Measurements from ENCODE around the gene LEP.

The LEP gene

DNA sequence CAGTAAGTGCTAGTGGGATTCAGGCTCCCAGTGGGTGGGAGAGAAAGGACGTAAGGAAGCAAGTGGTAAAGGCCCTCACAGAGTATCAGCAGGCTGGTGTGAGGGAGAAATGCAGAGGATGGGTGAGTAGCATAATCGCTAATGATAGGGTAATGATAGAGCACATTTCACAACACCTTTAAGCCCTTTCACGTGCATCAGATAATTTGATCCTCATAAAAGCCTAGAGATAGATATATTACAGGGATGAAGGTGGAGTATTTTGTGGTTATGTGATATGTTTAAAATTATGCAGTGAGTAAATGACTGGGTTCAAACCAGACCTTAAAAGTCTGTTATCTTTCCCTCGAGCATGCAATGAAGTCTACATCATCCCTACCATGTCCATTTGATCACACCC is 10.3 kb downstream of the LEP start:
- DNase-seq, result no peak

- DNase-seq, result no peak
Observed at GRCh38 chr7:128253701-128254100, 12.6 kb downstream of the LEP start.

- DNase-seq, result no peak
Observed at GRCh38 chr7:128254470-128254869, 13.4 kb downstream of the LEP start.

- no peak for DNase-seq
Observed at GRCh38 chr7:128255271-128255670, 14.2 kb downstream of the LEP start.

DNA sequence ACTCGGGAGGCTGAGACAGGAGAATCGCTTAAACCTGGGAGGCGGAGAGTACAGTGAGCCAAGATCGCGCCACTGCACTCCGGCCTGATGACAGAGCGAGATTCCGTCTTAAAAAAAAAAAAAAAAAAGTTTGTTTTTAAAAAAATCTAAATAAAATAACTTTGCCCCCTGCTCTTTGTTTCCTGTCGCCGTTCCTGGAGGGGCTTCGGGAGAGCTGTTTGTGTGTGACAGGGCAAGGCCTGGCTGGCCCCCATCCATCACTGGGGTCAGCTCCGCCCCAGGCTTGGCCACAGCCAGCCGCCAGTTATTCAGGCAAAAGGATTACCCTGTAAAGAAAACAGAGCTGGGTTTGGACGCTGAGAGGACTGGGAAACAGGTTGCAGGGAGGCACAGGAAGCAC is 16.4 kb downstream of the LEP start:
- no peak for DNase-seq

DNA sequence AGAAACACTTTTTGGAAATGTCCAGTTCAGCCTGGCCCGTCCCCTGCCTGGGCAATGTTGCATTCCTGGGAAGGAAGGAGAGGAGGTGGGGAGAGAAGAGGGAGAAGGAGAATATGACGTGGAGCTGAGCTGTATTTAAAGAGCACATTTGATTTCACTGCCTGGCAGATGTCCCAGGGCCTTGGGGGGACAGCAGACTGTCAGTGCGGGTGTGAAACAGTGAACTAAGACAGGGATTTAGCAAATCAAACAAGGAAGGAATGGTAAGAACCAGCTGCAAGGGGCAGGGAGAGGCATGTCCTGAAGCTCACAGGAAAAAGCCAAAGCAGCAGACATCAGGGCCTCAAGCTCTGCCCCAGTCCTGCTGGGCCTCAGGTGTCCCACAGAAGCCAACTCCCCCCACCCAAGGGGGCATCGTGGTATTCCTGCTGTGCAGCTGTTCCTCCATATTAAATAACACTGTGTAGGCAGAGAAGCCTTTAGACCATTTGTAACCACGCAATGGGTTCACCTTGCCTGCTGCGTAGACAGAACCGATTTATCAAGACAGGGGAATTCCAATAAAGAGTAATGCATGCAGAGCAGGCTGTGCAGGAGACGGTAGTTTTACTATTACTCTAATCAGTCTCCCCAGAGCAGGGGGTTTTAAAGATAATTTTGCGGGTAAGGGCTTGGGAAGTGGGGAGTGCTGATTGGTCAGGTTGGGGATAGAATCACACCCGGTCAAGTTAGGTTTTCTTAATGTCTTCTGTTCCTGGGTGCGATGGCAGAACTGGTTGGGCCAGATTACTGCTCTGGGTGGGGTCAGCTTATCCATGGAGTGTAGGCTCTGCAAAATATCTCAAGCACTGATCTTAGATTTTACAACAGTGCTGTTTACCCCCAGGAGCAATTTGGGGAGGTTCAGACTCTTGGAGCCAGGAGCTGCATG is 18.3 kb downstream of the LEP start:
- DNase-seq, result no peak

DNA sequence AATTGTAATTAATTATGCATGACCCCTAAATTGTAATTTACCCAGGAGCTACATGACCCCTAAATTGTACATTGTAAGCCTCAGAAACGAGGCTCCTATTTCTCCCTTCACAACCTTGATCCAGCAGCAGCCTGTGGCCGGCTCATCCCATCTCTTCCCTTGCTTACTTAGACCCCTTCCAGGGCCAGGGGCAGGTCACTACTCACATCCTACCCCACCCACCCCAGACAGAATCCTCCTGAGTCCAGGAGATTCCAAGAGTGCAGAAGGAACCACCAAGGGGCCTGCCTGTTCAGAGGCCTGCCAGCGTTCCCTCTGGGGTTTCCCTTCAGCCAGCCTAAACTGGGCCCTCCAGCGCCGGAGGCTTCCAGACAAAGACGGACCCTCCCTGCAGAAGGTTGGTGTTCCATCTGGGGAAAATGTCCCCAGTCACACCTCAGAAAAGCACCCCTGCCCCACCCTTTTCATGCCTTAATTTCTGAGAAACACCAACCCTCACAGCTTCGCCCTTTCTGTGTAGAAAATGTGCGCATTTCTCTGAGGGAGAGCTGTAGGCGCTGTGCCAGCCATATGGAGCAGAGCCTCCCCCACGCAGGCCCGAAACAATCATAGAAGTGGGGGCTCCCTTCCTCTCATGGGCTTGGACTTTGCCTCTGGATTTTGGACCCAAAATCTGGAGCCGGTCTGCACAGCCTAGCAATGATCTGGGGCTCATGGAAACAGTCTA is 19.2 kb downstream of the LEP start:
- DNase-seq, result no peak

GRCh38 chr7:128262273-128263028 is 21.4 kb downstream of the LEP start:
- no peak for DNase-seq

- DNase-seq, result no peak
Observed at GRCh38 chr7:128263420-128263819, 22.3 kb downstream of the LEP start.

GRCh38 chr7:128264477-128264876 is 23.4 kb downstream of the LEP start:
- no peak for DNase-seq

DNA sequence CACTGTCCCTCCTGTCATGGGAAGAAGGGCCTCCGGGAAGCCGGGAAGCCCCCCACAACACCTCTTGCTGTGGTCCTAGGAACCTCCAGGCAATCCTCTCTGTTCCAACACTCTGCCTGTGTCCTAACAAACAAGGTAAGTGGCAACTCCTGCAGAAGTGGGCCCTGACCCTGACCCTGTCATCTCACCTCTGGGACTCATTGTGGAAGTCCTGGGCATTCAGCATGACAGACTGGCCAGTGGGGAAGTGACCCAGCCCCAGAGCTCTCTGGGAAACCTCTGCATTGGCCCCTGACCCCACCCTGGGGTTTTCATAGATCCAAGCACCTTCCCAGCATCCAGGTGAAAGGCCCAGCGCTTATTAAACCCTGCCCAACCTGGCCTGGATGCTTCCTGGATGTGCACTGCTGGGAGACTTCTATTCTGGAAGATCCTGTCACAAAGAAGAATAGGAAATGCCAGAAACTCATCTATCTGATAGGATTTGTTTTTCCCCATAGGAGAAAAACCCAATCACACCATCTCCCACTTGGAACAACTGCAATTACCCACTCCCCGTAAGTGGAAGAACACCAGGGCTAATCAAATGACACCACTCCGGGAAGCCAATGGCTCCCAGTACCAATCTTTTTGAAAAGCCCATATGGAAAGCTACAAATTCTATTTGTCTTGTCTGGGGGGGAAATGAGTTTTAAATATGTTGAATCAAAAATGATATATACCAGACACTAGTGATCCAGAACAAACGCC is 24.3 kb downstream of the LEP start:
- no peak for DNase-seq

- DNase-seq, result no peak
Observed at GRCh38 chr7:128265906-128266300, 24.8 kb downstream of the LEP start.

GRCh38 chr7:128266529-128266882 is 25.4 kb downstream of the LEP start:
- no peak for DNase-seq

DNA sequence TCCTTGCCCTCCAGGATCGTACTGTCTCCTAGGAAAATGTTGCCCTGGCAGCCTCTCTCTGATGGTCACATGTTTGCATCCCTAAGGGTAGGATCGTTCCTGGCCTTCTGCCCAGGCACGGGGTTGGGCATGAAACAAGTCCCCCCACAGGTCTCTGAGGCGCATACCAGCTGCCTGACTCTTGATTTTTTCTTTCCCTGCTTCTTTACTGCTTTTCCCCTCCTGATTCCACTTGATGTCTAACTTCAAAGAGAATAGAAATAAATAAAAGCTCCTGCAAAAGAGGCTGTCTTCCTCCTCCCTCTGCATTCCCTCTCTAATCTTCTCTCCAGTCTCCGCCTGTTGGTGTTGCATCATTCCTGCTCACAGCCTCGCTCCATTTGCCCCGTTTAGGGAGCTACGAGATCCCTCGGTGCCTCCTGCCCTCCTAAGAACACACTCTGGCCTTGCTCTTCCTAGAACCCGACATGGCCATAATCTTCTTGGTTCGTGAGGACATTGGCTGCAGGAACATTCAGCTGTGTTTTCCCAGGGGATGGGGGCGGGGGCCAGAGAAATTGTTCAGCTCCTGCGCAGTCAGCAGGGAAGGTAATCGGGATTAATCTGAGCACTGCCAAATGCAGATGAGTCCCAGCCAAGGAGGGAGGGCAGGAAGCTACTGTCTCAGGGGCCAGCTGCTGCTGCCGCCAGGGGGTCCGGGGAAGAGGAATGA is 26.0 kb downstream of the LEP start:
- peak; percentile 35 for DNase-seq

DNA sequence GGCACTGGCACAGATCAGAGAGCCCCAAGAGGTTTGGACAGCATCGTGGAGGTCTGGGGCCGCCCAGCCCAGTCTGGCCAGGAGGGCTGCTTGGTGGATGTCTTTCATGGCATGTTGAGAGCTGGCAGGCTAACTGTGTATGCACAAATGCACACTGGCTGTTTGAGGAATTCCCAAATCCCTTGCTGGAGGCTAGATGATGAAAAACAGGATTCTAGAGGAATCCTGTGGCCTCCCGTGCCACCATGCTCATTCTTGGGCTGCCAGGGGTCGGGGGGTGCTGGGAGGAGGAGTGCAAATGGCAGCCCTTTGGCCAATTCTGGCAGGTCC is 26.5 kb downstream of the LEP start:
- DNase-seq, result no peak

DNA sequence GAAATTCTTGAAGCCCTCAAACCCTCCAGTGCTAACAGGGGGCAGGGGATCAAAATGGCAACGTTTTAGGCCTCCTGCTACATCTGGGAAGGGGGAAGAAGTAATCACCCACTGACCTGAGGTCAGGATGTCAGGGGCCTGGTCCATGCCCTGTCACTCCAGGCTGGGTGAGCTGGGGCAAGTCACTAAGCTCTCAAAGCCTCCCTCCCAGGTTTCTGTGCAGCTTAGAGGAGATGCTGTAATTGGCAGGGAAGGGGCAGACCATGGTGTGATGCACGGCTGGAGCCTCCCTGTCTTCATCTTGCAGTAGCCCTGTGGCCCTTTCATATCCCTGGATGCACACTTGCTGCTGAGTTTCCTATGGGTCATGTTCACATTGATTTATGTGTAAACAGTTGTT is 27.2 kb downstream of the LEP start:
- DNase-seq, result no peak

GRCh38 chr7:128270826-128271272 is 29.8 kb downstream of the LEP start:
- DNase-seq, result no peak

DNA sequence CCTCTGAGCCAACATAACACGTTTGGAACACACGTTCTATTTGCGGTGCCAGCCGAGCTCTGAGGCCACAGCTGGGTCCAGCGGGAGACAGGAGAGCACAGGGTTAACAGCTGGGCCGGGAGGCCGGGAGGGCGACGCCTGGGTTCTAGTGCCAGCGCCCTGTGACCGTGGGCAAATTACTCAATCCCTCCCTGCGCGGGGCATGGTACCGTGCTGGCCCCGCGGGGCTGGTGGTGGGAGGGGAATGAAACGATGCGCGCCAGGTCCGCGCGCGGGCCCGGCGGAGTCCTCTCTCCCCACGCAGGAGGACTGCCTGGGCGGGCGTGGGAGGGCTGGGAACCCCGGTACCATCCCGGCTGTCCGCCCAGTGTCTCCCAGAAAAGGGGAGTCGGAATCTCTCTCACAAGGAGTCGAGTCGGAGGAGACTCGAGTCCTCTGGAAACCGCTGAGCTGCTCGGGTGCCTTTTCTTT is 30.4 kb downstream of the LEP start:
- no peak for DNase-seq

GRCh38 chr7:128271942-128272481 is 30.9 kb downstream of the LEP start:
- DNase-seq, result no peak

DNA sequence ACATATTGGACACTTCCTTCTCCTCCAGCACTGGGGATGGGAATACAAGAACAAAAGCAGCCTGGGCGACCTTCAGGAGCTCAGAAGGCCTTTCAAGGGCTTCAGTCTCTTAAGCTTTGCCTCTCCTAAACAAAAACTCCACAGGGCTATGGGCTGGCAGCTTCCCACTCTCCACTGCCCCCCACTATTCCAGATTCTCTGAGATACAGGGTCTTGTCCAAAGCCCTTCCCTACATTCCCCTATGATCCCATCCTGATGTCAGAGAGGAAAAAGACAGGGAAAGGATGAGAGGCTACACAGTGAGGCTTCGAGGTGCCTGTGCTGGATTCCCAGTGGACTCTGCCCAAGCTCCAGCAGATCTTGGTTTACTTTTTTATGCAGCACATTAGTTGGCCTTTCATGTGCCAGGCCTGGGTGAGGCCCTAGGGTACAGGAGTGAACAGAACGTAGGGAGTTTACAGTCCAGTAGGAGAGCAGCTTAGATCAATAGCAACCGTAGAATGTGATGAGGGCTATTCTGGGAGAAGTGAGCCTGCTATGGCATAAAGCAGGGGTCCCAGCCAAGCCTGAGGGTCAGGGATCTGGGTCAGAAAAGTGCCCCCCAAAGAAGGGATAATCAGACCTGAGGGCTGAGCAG is 33.3 kb downstream of the LEP start:
- DNase-seq, result no peak

GRCh38 chr7:128274884-128275603 is 34.0 kb downstream of the LEP start:
- no peak for DNase-seq

Measured in NCI-H1417 treated with DMSO at 0.1 percent for 48 hours (cell line).